ENCODE data around the gene JAKMIP2. TPM values are rescaled to one million over a fixed set of nuclear protein-coding genes. Genes with fewer than 3 reads are reported as not detected.

JAKMIP2 gene
- total RNA-seq, 1 experiment from 2014 or later = 10.9 TPM

DNA sequence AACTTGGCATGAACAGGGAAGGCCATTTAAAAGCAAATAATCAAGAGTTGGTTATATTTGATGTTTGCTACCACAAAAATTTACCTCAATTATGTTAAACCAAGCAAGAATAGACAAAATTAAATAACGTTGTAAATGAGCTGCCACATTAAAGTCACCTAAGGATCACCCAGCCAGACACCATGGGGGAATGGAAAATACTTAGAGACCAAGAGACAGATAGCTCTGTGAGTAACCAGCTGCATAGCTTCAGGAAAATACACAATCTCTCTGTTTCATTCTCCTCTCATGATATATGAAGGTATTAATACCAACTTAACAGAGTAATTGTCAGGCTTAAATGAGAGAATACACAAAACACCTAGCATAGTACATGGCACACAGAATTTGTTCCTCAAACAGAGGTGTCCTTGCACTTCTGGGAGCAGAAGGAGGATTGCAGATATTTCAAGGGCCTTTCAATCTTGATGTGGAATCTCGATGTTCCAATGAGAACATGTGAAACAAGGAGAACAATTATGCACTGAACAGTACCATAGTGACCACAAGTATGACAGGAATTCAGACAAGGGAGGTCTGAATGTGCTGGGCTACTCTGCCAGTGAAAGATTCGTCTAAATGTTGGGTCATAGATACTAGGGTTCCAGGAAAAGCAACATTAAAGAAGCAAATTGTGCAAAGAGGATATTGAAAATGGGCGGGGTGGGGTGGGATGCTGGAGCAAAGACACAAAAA is 18.6 kb downstream of the JAKMIP2 start (continued):
- TF ChIP-seq PRRX2 (CRISPR knock-in tag; IDR thresholded peaks at IDR 0.05) = no peak

DNA sequence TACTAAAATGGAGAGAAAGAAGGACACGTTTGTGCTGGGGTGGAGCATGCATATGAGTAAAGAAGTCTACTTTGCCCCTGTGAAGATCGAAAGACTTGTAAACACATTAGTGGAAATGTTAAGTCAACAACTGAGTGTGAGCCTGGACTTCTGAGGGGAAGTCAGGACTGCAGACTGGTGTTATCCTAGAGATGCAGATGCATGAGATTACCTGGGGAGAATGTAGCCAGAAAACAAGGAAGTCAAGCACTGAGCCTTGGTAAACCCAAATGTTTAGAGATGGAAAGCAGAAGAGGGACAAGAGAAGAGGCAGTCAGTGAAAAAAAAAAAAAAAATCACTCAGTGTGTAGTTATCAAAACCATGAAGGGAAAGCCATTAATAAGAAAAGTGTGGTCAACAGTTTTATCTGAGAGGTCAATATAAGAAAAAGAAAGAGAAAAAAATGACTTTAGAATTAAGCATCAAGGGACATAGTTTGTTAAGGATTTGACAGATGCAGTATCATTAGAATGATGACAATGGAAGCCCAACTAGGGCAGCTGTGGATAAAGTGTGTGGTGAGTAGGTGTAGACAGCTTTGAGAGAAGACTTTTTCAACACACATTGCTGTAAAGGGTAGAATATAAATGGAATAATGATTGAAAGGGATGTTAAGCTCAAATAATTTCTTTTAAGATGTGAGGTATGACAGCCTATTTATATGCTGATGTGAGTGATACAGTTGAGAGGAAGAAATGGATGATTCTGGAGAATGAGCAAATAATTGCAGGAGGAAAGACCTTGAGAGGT is 22.2 kb downstream of the JAKMIP2 start:
- no peaks in the 10 kb centered on the region for H3K27me3 Mint-ChIP-seq (ENCODE audit: low read depth)
- no peak for DNase-seq (ENCODE audit: low spot score)
- H3K9me3 Mint-ChIP-seq = peaks cover 3% of the 10 kb centered on the region; the same call in 1 of the 2 replicates
- no peak overlapping the region for H3K27ac Mint-ChIP-seq
- TF ChIP-seq, protein P1, sequence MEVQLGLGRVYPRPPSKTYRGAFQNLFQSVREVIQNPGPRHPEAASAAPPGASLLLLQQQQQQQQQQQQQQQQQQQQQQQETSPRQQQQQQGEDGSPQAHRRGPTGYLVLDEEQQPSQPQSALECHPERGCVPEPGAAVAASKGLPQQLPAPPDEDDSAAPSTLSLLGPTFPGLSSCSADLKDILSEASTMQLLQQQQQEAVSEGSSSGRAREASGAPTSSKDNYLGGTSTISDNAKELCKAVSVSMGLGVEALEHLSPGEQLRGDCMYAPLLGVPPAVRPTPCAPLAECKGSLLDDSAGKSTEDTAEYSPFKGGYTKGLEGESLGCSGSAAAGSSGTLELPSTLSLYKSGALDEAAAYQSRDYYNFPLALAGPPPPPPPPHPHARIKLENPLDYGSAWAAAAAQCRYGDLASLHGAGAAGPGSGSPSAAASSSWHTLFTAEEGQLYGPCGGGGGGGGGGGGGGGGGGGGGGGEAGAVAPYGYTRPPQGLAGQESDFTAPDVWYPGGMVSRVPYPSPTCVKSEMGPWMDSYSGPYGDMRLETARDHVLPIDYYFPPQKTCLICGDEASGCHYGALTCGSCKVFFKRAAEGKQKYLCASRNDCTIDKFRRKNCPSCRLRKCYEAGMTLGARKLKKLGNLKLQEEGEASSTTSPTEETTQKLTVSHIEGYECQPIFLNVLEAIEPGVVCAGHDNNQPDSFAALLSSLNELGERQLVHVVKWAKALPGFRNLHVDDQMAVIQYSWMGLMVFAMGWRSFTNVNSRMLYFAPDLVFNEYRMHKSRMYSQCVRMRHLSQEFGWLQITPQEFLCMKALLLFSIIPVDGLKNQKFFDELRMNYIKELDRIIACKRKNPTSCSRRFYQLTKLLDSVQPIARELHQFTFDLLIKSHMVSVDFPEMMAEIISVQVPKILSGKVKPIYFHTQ (CRISPR knock-in tag; IDR thresholded peaks at IDR 0.05) = no peak
- no peak for TF ChIP-seq ZNF416 (CRISPR knock-in tag; IDR thresholded peaks at IDR 0.05)
- TF ChIP-seq SP1 (CRISPR knock-in tag; conservative IDR thresholded peaks at IDR 0.05) = no peak
- TF ChIP-seq ZNF138 (CRISPR knock-in tag; conservative IDR thresholded peaks at IDR 0.05) = no peak
- TF ChIP-seq GTF2I (CRISPR knock-in tag; conservative IDR thresholded peaks at IDR 0.05) = no peak
- no peak for TF ChIP-seq SMAD3 (CRISPR knock-in tag; IDR thresholded peaks at IDR 0.05; ENCODE audit: borderline replicate concordance)
- TF ChIP-seq ATF6 (CRISPR knock-in tag; IDR thresholded peaks at IDR 0.05) = no peak
- TF ChIP-seq PREB (CRISPR knock-in tag; IDR thresholded peaks at IDR 0.05; ENCODE audit: borderline replicate concordance) = no peak
- TF ChIP-seq ZBTB21 (CRISPR knock-in tag; IDR thresholded peaks at IDR 0.05; ENCODE audit: borderline replicate concordance) = no peak
- TF ChIP-seq, protein P2, sequence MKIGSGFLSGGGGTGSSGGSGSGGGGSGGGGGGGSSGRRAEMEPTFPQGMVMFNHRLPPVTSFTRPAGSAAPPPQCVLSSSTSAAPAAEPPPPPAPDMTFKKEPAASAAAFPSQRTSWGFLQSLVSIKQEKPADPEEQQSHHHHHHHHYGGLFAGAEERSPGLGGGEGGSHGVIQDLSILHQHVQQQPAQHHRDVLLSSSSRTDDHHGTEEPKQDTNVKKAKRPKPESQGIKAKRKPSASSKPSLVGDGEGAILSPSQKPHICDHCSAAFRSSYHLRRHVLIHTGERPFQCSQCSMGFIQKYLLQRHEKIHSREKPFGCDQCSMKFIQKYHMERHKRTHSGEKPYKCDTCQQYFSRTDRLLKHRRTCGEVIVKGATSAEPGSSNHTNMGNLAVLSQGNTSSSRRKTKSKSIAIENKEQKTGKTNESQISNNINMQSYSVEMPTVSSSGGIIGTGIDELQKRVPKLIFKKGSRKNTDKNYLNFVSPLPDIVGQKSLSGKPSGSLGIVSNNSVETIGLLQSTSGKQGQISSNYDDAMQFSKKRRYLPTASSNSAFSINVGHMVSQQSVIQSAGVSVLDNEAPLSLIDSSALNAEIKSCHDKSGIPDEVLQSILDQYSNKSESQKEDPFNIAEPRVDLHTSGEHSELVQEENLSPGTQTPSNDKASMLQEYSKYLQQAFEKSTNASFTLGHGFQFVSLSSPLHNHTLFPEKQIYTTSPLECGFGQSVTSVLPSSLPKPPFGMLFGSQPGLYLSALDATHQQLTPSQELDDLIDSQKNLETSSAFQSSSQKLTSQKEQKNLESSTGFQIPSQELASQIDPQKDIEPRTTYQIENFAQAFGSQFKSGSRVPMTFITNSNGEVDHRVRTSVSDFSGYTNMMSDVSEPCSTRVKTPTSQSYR (CRISPR knock-in tag; IDR thresholded peaks at IDR 0.05) = no peak
- no peak for TF ChIP-seq ZNF671 (CRISPR knock-in tag; IDR thresholded peaks at IDR 0.05)
- TF ChIP-seq, protein P3, sequence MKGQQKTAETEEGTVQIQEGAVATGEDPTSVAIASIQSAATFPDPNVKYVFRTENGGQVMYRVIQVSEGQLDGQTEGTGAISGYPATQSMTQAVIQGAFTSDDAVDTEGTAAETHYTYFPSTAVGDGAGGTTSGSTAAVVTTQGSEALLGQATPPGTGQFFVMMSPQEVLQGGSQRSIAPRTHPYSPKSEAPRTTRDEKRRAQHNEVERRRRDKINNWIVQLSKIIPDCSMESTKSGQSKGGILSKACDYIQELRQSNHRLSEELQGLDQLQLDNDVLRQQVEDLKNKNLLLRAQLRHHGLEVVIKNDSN (CRISPR knock-in tag; IDR thresholded peaks at IDR 0.05) = no peak
- TF ChIP-seq, protein P4, sequence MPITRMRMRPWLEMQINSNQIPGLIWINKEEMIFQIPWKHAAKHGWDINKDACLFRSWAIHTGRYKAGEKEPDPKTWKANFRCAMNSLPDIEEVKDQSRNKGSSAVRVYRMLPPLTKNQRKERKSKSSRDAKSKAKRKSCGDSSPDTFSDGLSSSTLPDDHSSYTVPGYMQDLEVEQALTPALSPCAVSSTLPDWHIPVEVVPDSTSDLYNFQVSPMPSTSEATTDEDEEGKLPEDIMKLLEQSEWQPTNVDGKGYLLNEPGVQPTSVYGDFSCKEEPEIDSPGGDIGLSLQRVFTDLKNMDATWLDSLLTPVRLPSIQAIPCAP (CRISPR knock-in tag; IDR thresholded peaks at IDR 0.05) = no peak
- no peak for TF ChIP-seq IRF2 (CRISPR knock-in tag; IDR thresholded peaks at IDR 0.05; ENCODE audit: borderline replicate concordance, low read depth)
- TF ChIP-seq NR3C1 (CRISPR knock-in tag; conservative IDR thresholded peaks at IDR 0.05; ENCODE audit: low read depth) = no peak
- no peak for TF ChIP-seq CDX4 (CRISPR knock-in tag; IDR thresholded peaks at IDR 0.05; ENCODE audit: borderline replicate concordance)
- TF ChIP-seq RELA (CRISPR knock-in tag; IDR thresholded peaks at IDR 0.05; ENCODE audit: borderline replicate concordance) = no peak
- ChIA-PET CTCF (interaction anchor here (1.0 kb wide), 1 partner anchor 22 kb away, joined by 3 read pairs; the partner anchor contains the start of gene JAKMIP2), POLR2A (interaction anchor here (0.5 kb wide), 1 partner anchor 546 kb away, joined by 5 read pairs; no protein-coding TSS in a partner anchor)
- no peak overlapping the region for H3K4me3 Mint-ChIP-seq
- no peaks in the 10 kb centered on the region for H3K36me3 Mint-ChIP-seq
- H3K4me1 Mint-ChIP-seq = peaks cover 21% of the 10 kb centered on the region
- peak; percentile 62 for ATAC-seq
